K562 (cell line): ENCODE results near the gene SEC14L5. TPM values are rescaled to one million over a fixed set of nuclear protein-coding genes. Genes with fewer than 3 reads are reported as not detected.

Experiments
- GATAD2A ChIP-seq: fragments of 450-650 bp; IDR thresholded peaks from 2 replicates; pipeline ENCODE4 v1.6.1; 2017
- HNRNPH1 ChIP-seq: fragments of 200-400 bp; formaldehyde crosslinking; optimal IDR thresholded peaks from 2 replicates; pipeline ENCODE3; 2017; ENCODE audit warnings: low read depth, mild to moderate bottlenecking, low read length, moderate library complexity
- KLF13 ChIP-seq: fragments of 450-650 bp; IDR thresholded peaks from 2 replicates; pipeline ENCODE4 v1.6.1; 2016; ENCODE audit warnings: missing genetic modification characterization, low read depth, mild to moderate bottlenecking, missing compliant biosample characterization, moderate library complexity, borderline replicate concordance
- MAZ ChIP-seq, 2 experiments: fragments of 450-650 bp in 1 of 2; sonication (generic) in 1 of 2; formaldehyde crosslinking; IDR thresholded peaks in 1 of 2; conservative IDR thresholded peaks in 1 of 2; 2 replicates each; pipeline versions ENCODE4 v1.4.0 to v1.5.0; 2020; ENCODE audit warnings: mild to moderate bottlenecking in 1 of 2, missing genetic modification reagents in 1 of 2
- MEIS2 ChIP-seq: fragments of 450-650 bp; IDR thresholded peaks from 2 replicates; pipeline ENCODE4 v1.6.1; 2014; ENCODE audit warnings: mild to moderate bottlenecking; ENCODE audit not compliant: partially characterized antibody
- MIER1 ChIP-seq: fragments of 450-650 bp; IDR thresholded peaks from 2 replicates; pipeline ENCODE4 v1.6.1; 2016; ENCODE audit warnings: antibody characterized with exemption, mild to moderate bottlenecking, low read depth
- NR3C1 ChIP-seq: sonication (generic); formaldehyde crosslinking; IDR thresholded peaks from 2 replicates; pipeline ENCODE4 v1.8.1; 2022; ENCODE audit warnings: missing genetic modification reagents
- SUPT5H ChIP-seq: fragments of 450-650 bp; IDR thresholded peaks from 2 replicates; pipeline ENCODE4 v1.6.1; 2016
- XRCC4 ChIP-seq: IDR thresholded peaks from one replicate; pipeline ENCODE4 v1.6.1; 2011; ENCODE audit not compliant: insufficient read depth, insufficient read length; ENCODE audit errors: extremely low read depth
- ZBTB2 ChIP-seq: fragments of 450-650 bp; IDR thresholded peaks from 2 replicates; pipeline ENCODE4 v1.6.1; 2016; ENCODE audit warnings: antibody characterized with exemption
- ZFX ChIP-seq: sonication (generic); formaldehyde crosslinking; IDR thresholded peaks from 2 replicates; pipeline ENCODE4 v1.8.0; 2022; ENCODE audit warnings: mild to moderate bottlenecking, missing genetic modification reagents, moderate library complexity
- ZNF239 ChIP-seq: fragments of 250-450 bp; sonication (Bioruptor Pico); IDR thresholded peaks from 2 replicates; pipeline ENCODE4 v1.4.0; 2020; ENCODE audit warnings: mild to moderate bottlenecking
- polyA plus RNA-seq, 8 experiments: library from polyadenylated mRNA; depleted of rRNA in 4 of 8; stranded (reverse) in 5 of 8; unstranded in 3 of 8; fragments of >200 nt; fragmentation: Nextera tagmentation in 2 of 8; fragmentation: Illumina TruSeq in 1 of 8; extraction: Ambion mirVana in 2 of 8; extraction: Trizol in 1 of 8; gene quantifications; 2 replicates each; pipeline versions ENCODE4 v1.2.1 to v1.2.3, GENCODE V29; 2011 to 2014; ENCODE audit warnings: inconsistent platforms in 1 of 8, missing spikeins in 1 of 8
- total RNA-seq, 7 experiments: library from RNA; depleted of rRNA in 6 of 7; stranded (reverse); fragments of >200 nt in 6 of 7; fragmentation: Illumina TruSeq in 2 of 7; extraction: Trizol in 2 of 7; gene quantifications; 2 replicates each; pipeline versions ENCODE4 v1.2.1 to v1.2.3, GENCODE V29; 2011 to 2021; ENCODE audit warnings: low replicate concordance in 1 of 7
- TF ChIP-seq, protein P1 (sequence below): fragments of 250-450 bp; sonication (Bioruptor Pico); IDR thresholded peaks from 2 replicates; pipeline ENCODE4 v1.8.0; 2022; ENCODE audit warnings: inconsistent platforms
- TF ChIP-seq, protein P2 (sequence below): fragments of 450-650 bp; IDR thresholded peaks from 2 replicates; pipeline ENCODE4 v1.6.1; 2016
- TF ChIP-seq, protein P3 (sequence below): IDR thresholded peaks from 2 replicates; pipeline ENCODE4 v1.6.1; 2011; ENCODE audit warnings: borderline replicate concordance, low read depth, mild to moderate bottlenecking, moderate library complexity, low read length; ENCODE audit not compliant: insufficient read depth, poor library complexity, severe bottlenecking
- TF ChIP-seq, protein P4 (sequence below): fragments of 250-450 bp; sonication (Bioruptor Pico); IDR thresholded peaks from 2 replicates; pipeline ENCODE4 v1.4.0; 2020; ENCODE audit warnings: borderline replicate concordance
- TF ChIP-seq, protein P5 (sequence below): IDR thresholded peaks from 2 replicates; pipeline ENCODE4 v1.6.1; 2016; ENCODE audit warnings: missing genetic modification characterization, missing compliant biosample characterization

Gene SEC14L5
- total and polyA plus RNA-seq, 9 of the 15 experiments (the other 6 are each of a cell fraction or from before 2014, with no cell fraction given), result 0.11 TPM; not detected in 8

GRCh38 chr16:4957720-4958509 lies at the start of gene SEC14L5 (continued):
- TF ChIP-seq, protein P1, sequence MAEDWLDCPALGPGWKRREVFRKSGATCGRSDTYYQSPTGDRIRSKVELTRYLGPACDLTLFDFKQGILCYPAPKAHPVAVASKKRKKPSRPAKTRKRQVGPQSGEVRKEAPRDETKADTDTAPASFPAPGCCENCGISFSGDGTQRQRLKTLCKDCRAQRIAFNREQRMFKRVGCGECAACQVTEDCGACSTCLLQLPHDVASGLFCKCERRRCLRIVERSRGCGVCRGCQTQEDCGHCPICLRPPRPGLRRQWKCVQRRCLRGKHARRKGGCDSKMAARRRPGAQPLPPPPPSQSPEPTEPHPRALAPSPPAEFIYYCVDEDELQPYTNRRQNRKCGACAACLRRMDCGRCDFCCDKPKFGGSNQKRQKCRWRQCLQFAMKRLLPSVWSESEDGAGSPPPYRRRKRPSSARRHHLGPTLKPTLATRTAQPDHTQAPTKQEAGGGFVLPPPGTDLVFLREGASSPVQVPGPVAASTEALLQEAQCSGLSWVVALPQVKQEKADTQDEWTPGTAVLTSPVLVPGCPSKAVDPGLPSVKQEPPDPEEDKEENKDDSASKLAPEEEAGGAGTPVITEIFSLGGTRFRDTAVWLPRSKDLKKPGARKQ (CRISPR knock-in tag), result no peak
- TF ChIP-seq HNRNPH1, result no peak
- peak; percentile 48 for TF ChIP-seq MEIS2
- TF ChIP-seq, protein P2, sequence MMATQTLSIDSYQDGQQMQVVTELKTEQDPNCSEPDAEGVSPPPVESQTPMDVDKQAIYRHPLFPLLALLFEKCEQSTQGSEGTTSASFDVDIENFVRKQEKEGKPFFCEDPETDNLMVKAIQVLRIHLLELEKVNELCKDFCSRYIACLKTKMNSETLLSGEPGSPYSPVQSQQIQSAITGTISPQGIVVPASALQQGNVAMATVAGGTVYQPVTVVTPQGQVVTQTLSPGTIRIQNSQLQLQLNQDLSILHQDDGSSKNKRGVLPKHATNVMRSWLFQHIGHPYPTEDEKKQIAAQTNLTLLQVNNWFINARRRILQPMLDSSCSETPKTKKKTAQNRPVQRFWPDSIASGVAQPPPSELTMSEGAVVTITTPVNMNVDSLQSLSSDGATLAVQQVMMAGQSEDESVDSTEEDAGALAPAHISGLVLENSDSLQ, result peak; percentile 36; the same call in 1 of the 2 replicates
- peak; percentile 63 for TF ChIP-seq ZFX (CRISPR knock-in tag)
- TF ChIP-seq, protein P3, sequence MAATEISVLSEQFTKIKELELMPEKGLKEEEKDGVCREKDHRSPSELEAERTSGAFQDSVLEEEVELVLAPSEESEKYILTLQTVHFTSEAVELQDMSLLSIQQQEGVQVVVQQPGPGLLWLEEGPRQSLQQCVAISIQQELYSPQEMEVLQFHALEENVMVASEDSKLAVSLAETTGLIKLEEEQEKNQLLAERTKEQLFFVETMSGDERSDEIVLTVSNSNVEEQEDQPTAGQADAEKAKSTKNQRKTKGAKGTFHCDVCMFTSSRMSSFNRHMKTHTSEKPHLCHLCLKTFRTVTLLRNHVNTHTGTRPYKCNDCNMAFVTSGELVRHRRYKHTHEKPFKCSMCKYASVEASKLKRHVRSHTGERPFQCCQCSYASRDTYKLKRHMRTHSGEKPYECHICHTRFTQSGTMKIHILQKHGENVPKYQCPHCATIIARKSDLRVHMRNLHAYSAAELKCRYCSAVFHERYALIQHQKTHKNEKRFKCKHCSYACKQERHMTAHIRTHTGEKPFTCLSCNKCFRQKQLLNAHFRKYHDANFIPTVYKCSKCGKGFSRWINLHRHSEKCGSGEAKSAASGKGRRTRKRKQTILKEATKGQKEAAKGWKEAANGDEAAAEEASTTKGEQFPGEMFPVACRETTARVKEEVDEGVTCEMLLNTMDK, result no peak
- no peak for TF ChIP-seq SUPT5H
- no peak for TF ChIP-seq XRCC4
- no peak for TF ChIP-seq KLF13
- 0 out of 2 replicates have a peak, but pooled peaks have one; percentile 27 for TF ChIP-seq ZBTB2
- TF ChIP-seq GATAD2A, result 0 out of 2 replicates have a peak, but pooled peaks have one; percentile 39
- TF ChIP-seq, protein P4, sequence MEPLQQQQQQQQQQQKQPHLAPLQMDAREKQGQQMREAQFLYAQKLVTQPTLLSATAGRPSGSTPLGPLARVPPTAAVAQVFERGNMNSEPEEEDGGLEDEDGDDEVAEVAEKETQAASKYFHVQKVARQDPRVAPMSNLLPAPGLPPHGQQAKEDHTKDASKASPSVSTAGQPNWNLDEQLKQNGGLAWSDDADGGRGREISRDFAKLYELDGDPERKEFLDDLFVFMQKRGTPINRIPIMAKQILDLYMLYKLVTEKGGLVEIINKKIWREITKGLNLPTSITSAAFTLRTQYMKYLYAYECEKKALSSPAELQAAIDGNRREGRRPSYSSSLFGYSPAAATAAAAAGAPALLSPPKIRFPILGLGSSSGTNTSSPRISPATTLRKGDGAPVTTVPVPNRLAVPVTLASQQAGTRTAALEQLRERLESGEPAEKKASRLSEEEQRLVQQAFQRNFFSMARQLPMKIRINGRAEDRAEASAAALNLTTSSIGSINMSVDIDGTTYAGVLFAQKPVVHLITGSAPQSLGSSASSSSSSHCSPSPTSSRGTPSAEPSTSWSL (CRISPR knock-in tag), result no peak
- 0 out of 2 replicates have a peak, but pooled peaks have one; percentile 48 for TF ChIP-seq NR3C1 (CRISPR knock-in tag)
- TF ChIP-seq MAZ (CRISPR knock-in tag; conservative IDR thresholded peaks at IDR 0.05 in 1 of 2, IDR thresholded peaks at IDR 0.05 in 1 of 2), result peak; percentile 11 to 25; a peak in 1 of 4 replicates
- peak; percentile 89 for TF ChIP-seq MIER1
- TF ChIP-seq, protein P5, sequence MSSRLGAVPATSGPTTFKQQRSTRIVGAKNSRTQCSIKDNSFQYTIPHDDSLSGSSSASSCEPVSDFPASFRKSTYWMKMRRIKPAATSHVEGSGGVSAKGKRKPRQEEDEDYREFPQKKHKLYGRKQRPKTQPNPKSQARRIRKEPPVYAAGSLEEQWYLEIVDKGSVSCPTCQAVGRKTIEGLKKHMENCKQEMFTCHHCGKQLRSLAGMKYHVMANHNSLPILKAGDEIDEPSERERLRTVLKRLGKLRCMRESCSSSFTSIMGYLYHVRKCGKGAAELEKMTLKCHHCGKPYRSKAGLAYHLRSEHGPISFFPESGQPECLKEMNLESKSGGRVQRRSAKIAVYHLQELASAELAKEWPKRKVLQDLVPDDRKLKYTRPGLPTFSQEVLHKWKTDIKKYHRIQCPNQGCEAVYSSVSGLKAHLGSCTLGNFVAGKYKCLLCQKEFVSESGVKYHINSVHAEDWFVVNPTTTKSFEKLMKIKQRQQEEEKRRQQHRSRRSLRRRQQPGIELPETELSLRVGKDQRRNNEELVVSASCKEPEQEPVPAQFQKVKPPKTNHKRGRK, result no peak
- peak; percentile 98 for TF ChIP-seq ZNF239 (CRISPR knock-in tag)
